HT-29 (cell line): Measurements from ENCODE around the gene DGKB. TPM values are rescaled to one million over a fixed set of nuclear protein-coding genes. Genes with fewer than 3 reads are reported as not detected.

Experiments used
- DNase-seq: peaks from one replicate; pipeline ENCODE4 v3.0.0-alpha.2; 2015; ENCODE audit warnings: low spot score
- total RNA-seq: library from RNA; depleted of rRNA; stranded (reverse); fragments of >200 nt; shearing (Covaris generic); gene quantifications from 2 replicates; pipeline ENCODE4 v1.2.3, GENCODE V29; 2014; rRNA removed

DGKB gene
- 0.41 TPM in 1 of 2 replicates, not detected in the other for total RNA-seq

- DNase-seq = no peak
These were observed at the start of gene DGKB for GRCh38 chr7:14902589-14903067. Gene DGKB (minus strand): TSS chr7:14902751.

DNA sequence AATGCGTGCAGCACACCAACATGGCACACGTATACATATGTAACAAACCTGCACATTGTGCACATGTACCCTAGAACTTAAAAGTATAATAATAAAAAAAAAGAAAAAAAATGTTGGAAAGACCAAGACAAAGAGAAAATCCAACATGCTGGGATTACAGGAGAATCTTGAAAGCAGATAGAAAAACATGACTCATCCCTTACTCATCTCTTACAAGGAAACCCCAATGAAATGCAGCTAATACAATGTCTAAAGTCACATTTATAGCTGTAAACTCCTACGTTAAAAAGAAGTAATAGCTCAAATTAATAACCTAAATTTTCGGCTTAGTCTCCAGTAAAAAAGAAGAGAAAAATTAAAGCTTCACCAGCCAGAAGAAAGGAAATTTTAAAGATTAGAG, 47.5 kb upstream of the DGKB start:
- no peak for DNase-seq

DNA sequence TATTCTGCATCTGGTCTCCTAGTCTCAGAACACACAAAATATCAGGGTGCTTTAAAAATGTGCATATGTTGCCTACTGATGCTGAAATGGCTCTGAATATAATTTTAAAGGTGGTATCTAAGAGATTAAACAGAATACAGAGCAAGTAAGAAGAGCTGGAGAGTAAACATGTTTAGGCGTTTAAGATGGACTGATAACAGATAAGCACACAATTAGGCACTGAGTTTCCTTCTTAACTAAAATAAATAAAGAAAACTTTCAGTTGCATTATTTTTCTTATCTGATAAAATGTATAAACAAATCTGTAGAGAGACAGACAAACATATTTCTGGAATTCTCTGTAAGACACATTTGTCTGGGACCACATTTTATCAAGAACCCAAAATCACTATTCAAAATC, 35.6 kb upstream of the DGKB start:
- DNase-seq = no peak

GRCh38 chr7:14937581-14937980, 35.0 kb upstream of the DGKB start:
- DNase-seq = no peak

DNA sequence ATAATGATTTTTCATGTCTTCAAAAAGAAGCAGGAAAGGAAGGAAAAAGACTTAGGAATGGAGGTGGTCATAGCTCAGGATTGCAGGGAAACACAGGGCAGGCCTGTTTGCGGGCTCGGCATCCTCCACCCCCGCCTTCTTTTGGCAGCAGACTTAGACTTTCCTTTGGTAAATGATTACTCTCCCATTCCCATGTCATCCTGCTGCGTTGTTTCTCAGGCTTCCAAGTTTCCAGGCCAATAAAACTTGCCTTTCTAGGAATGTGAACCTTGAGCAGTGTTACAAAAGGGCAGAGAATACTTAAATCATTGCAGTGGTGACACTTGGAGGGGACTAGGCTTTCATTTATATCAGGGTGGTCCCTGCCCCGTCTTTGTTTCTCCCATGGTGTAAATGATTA, 34.0 kb upstream of the DGKB start:
- DNase-seq = peak; percentile 78

- no peak for DNase-seq
These were observed 32.3 kb upstream of the DGKB start for GRCh38 chr7:14934839-14935238.

GRCh38 chr7:14931511-14932215, 29.1 kb upstream of the DGKB start:
- DNase-seq = no peak

DNA sequence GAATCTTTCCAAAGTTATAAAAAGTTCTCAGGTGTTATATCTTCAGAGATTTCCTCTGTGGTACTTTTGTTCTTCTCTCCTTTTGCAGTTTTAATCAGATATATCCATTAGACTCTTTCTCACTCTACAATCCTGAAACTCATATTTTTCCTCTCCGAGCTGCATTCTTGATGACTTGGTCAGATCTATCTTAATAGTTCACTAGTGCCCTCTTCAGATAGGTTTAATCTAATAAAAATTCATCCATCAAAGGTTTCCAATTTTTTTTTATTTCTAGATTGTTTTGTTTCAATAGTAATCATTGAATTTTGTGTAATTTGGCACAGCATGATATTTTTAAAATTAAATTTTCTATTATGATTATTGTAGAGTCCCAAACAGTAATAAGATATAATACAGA, 21.8 kb upstream of the DGKB start:
- DNase-seq = peak; percentile 35

DNA sequence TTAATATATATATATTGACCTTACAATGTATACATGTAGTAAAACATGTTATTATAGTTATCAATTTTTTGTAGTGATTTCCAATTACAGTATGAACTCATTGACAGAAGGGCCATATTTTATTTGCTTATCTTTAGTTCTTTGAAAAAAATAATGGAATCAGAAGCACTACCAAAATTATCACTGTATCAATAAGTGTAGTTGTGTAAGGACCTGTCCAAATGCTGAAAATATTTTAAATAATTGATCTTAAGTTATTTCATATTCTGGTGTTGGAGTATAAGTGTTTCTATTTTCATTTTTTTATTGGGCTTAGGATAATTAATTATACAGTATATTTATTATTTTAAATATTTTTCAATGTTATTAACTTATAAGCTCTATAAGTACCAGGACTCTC, 8.5 kb upstream of the DGKB start:
- no peak for DNase-seq

- no peak for DNase-seq
These were observed 6.1 kb upstream of the DGKB start for GRCh38 chr7:14908697-14909096.

DNA sequence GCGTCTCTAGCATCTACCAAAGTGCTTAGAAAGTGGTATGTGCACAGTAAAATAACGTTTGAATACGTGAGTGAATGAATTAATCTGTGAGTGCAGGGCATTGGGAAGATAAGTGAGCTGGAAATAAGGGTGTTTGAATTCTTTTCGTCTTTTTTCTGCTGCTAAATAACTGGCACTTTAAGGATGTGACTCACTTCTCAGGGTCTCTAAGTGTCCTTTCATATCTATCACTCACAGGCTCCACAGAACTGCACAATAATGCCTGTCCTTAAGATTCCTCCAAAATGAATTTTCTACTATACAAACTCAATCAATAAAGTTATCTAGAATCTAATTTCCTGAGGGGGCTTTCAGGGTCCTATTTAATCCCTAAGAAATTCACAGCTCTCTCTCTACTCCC, 3.2 kb upstream of the DGKB start:
- no peak for DNase-seq

DNA sequence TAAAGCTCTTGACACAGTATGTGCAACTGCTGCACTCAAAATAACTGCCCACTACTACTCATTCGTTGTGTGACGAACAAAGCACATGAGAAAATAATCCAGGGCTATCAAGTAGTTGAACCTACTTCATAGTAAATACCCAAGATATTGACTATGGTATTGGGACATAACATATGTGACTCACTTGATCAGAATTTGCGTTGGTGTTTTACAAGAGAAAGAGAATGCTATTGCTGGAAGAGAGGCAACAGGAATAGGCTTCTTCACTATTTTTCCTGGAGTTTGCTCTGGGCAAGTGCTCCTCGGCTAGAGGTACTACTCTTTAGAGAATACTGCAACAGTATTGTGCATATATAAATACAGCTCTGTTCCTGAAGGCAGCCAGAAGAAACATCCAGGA, 2.5 kb downstream of the DGKB start:
- no peak for DNase-seq

DNA sequence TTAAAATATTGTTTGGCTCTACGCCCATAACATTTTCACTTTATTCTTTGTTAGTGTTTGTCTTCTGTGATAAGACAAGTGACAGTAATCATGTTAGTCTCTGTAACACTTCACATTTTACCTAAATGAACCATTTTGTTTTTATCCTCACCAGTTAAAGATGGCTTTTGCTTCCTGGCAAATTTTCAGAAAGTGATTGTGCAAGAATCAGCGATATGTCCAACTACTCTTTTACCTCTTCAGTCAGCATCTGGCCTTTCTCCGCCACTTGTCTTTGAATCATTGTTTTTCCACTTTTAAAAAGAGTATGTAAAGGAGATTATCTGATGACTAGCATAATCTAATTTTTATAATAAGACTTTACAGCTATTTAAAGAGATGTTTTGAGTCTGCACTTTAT, 3.5 kb downstream of the DGKB start:
- DNase-seq = no peak

GRCh38 chr7:14896461-14896860, 6.1 kb downstream of the DGKB start:
- DNase-seq = no peak

DNA sequence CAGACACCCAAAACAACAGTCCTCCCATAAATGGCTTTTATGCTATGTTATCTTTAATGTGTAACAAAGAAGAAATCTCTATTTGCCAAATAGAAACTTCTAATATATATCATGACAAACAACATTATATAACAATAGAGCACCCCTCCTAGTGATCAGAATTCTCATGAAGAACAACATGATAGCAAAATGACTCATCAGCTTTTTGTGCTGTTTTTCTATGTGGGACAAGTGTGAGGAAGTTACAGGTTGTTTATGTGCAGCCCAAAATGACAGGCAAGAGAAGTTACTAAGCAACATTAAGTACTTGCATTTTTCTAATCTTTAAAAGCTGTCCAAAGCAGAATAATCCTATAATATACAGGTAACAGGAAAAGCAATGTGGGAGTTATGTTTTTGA, 7.7 kb downstream of the DGKB start:
- peak; percentile 29 for DNase-seq

DNA sequence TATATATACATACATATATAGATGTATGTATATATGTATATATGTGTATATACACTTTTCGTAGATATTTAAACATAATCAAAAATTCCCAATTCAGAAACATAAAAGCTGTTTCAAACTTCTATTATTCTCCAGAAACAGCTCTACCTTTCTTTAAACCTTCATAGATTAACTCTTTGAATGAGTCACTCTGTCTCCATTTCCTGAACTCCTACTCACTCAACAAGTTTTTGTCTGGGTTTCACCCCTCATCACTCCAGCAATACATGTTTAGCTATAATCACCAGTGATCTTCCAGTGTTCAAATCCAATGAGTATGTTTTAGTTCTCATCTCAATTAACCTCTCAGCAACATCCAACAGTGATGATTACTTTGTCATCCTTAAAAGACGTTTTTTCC, 9.6 kb downstream of the DGKB start:
- peak; percentile 27 for DNase-seq

GRCh38 chr7:14891289-14891688, 11.3 kb downstream of the DGKB start:
- DNase-seq = no peak

- DNase-seq = no peak
These were observed 13.6 kb downstream of the DGKB start for GRCh38 chr7:14888962-14889361.

DNA sequence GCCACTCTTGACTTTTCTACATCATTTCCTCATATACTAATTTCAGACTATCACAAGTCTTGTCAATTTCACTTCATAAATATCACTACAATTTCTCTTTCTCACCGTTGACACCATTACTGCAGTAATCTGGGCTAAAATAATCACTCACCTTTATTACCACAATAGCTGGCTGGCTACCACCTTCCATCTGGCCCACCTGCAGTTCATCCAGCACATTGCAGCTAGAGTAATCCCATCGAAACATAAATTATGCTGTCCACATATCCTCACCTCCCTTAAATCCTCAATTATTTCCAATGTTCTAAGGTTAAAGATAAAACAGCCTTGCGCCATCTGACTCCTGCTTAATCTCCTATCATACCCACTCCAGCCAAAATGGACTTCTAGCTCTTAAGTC, 16.0 kb downstream of the DGKB start:
- no peak for DNase-seq

DNA sequence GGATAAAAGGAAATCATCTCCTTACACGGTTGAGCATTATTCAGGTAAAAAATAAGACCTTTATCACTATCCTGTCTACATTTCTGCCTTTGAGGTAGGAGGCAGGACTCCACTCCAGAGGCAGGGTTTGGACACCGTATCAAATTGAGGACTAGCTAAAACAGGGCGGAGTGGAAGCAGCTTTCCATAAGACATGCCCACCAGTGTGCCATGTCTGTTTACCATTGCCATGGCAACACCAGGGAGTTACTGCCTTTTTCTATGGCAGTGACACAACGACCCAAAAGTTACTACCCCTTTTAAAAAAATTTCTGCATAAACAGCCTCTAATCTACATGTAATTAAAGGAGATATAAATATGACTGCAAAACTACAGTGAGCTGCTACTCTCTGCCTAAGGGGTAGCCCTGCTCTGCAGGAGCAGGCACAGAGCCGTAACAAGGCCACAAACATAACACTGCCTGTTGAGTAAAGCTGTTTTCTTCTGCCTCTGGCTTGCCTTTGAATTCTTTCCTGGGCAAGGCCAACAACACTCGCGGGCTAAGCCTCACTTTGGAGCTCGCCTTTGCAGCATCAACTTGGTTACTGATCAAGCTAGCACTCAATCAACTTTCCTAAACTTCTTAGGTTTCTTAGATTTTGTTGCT, 26.5 kb downstream of the DGKB start:
- DNase-seq = no peak

DNA sequence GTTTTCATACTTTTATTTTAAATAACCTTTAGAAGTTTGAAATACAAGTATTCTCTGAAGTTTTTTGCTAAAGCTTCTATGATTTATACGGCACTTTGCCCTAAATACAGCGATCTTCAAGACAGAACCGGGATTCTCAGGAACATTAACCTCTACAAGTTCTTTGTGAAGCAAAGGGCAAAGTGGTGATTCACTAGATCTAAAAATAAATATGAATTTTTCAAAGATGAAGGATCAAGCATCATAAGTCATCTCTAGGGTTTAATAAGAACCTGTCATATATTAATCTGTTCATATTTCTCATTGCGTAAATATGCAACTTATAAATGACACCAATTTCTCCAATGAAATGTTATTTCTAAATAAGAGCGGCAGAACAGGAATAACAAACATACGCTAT, 30.7 kb downstream of the DGKB start:
- no peak for DNase-seq

DNA sequence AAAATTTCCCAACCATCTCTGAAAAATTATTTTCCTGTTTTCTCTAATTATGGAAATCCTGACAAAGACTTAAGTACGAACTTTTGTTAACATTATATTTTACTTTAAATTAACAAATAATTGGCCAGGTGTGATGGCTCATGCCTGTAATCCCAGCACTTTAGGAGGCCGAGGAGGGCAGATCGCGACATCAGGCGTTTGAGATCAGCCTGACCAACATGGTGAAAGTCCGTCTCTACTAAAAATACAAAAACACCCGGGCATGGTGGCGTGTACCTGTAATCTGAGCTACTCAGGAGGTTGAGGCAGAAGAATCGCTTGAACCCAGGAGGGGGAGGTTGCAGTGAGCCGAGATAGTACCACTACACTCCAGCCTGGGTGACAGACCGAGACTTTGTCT, 32.2 kb downstream of the DGKB start:
- DNase-seq = no peak

DNA sequence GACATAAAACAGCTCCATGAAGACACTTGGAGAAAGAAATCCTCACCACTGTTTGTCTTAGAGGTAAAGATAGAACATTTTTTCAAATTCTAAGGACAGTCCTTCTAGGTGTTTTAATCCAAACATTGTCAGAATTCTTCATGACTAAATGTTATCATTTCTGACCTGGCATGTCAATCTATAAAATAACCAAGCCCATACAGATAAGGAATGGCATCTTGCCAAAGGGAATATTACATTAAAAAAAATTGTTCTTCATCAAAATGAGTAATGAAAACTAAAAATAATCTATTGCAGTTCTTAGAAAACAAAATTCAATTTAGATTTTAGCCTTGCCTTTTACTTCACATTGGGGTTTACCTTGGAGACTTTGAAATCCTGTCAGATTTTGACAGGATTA, 33.6 kb downstream of the DGKB start:
- no peak for DNase-seq
